ENCODE results near the gene OR10A7. TPM values are rescaled to one million over a fixed set of nuclear protein-coding genes. Genes with fewer than 3 reads are reported as not detected.

The OR10A7 gene
- total RNA-seq, 4 donors from 2014 or later, result not detected

DNA sequence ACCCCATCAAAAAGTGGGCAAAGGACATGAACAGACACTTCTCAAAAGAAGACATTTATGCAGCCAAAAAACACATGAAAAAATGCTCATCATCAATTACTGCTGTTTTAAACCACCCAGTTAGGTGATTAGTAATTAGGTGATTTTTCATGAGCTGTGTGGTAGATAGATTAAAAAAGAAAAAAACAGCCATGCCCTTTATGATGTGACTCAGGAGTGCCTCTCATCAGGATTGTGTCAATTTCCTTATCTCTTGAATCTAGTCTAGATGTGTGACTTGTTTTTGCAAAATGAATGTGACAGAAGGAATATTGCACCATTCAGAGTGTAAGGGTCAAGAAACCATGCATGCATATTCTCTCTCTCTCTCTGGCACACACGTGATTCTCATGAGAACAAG is 5.7 kb downstream of the OR10A7 start:
- TF ChIP-seq CTCF (IDR thresholded peaks at IDR 0.05; ENCODE audit: low read depth), result no peak

DNA sequence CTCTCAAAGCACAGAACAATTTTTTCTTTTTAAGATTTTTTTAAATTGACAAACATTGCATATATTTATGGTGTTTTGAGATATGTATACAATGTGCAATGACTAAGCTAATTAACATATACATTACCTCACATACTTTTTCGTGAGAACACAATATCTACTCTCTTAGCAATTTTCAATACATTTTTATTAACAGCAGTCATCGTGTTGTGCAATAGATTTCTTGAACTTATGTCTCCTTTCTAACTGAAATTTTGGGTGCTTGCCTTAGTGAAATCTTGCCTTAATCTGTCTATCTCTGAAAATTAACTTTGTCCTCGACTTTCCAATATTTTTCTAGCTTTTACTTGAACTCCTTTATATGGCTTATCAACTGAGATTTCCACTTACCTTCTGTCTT is 6.8 kb downstream of the OR10A7 start:
- no peak for TF ChIP-seq CTCF (IDR thresholded peaks at IDR 0.05; ENCODE audit: low read depth)

DNA sequence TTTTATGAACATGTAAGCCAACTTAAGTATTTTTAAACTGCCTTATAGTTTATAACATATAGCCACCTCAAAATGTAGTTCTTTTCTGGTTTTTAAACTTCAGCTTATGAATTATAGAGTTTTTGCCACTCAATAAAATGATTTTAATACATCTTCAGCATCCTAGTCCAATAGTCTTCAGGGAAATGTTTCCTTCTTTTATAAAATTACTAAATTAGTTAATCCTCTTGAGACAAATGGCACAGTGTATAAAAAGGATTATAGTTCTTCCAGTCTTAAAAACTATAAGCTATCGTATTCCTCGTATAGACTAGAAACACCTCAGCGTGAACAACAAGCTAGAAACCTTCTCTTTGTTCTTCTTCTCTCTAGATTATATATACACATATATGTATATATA is 23.5 kb downstream of the OR10A7 start, which contains the start of gene OR6C74:
Gene OR6C74 (plus strand): TSS at position 301 of the 400 bp plus-strand sequence. CDS start 2,679 bp downstream, outside the sequence.
- TF ChIP-seq CTCF (IDR thresholded peaks at IDR 0.05; ENCODE audit: low read depth), result no peak

DNA sequence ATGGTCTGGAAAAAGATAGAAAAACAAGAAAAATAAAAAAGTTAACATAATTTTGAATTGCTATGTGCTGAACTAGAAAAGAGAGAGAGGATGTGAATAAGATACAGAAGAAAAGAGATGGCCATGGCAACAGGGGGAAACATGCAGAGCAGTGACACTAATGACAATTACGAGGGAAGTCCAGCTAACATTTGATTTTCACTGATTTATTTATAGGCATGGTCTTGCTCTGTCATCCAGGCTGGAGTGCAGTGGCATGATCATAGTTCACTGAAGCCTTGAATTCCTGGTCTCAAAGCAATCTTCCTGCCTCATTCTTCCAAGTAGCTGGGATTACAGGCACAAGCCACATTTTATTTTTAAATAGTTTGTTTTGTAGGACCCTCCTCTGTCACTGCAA is 25.3 kb downstream of the OR10A7 start:
- TF ChIP-seq CTCF (IDR thresholded peaks at IDR 0.05; ENCODE audit: low read depth), result no peak

GRCh38 chr12:55250944-55251343 is 30.1 kb downstream of the OR10A7 start:
- no peak for TF ChIP-seq CTCF (IDR thresholded peaks at IDR 0.05; ENCODE audit: low read depth)

GRCh38 chr12:55253281-55253680 is 32.5 kb downstream of the OR10A7 start:
- TF ChIP-seq CTCF (IDR thresholded peaks at IDR 0.05; ENCODE audit: low read depth), result no peak

DNA sequence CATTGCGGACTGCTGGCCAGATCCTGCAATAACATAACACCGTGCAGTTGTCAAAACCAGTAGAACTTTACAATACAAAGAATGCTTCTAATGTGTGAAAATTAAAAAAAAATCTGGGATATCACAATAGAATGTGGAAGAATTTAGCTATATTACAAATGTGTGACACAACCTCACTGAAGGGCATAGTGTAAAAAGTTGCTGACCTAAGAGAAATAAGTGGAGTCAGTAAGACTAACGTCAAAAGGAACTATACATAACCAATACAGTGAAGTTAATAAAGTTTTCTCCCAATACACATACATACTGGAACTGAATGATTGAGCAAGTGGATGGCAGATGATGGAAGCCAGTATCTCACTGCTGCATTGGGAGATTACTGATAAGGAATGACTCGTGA is 36.0 kb downstream of the OR10A7 start:
- TF ChIP-seq CTCF (IDR thresholded peaks at IDR 0.05; ENCODE audit: low read depth), result no peak
